Left ventricle myocardium inferior (tissue), 1 donor: ENCODE results near the gene FLOT1. TPM values are rescaled to one million over a fixed set of nuclear protein-coding genes. Genes with fewer than 3 reads are reported as not detected.

Experiments
- DNase-seq: peaks from one replicate; pipeline ENCODE4 v3.0.0-alpha.2; 2020
- H3K27ac ChIP-seq: fragments of 200-600 bp; replicated peaks from 2 replicates; pipeline ENCODE4 v1.8.0; 2021
- H3K27me3 ChIP-seq: fragments of 200-600 bp; 2 replicates; pipeline ENCODE4 v1.8.0; 2021; ENCODE audit warnings: low read depth
- H3K36me3 ChIP-seq: fragments of 200-600 bp; 2 replicates; pipeline ENCODE4 v1.8.0; 2021
- H3K4me1 ChIP-seq: fragments of 200-600 bp; 2 replicates; pipeline ENCODE4 v1.8.0; 2021
- H3K4me3 ChIP-seq: fragments of 200-600 bp; 2 replicates; pipeline ENCODE4 v1.8.0; 2021; ENCODE audit warnings: mild to moderate bottlenecking, moderate library complexity
- H3K9me3 ChIP-seq: fragments of 200-600 bp; replicated peaks from 2 replicates; pipeline ENCODE4 v1.8.0; 2021
- intact Hi-C: fragments of 100-400 bp; cut with micrococcal nuclease; formaldehyde crosslinking; loops from one replicate; pipeline ENCODE4 v1.11.0; 2022
- total RNA-seq: library from RNA; stranded (reverse); fragmentation: NEBNext Ultra II Directional; extraction: Animal tissue kit (Norgen Biotek cat#: 25700); gene quantifications from one replicate; pipeline ENCODE4 v1.2.1, GENCODE V29; 2021
- TF ChIP-seq, protein P1 (sequence below): fragments of 200-600 bp; IDR thresholded peaks from 2 replicates; pipeline ENCODE4 v1.8.0; 2021; ENCODE audit warnings: antibody characterized with exemption, mild to moderate bottlenecking, borderline replicate concordance
- donor health status: DM: no; HTN: yes; CAD: no; lungs with severe emphysema.

FLOT1 gene
- total RNA-seq, 1 donor from 2014 or later: 223 TPM

DNA sequence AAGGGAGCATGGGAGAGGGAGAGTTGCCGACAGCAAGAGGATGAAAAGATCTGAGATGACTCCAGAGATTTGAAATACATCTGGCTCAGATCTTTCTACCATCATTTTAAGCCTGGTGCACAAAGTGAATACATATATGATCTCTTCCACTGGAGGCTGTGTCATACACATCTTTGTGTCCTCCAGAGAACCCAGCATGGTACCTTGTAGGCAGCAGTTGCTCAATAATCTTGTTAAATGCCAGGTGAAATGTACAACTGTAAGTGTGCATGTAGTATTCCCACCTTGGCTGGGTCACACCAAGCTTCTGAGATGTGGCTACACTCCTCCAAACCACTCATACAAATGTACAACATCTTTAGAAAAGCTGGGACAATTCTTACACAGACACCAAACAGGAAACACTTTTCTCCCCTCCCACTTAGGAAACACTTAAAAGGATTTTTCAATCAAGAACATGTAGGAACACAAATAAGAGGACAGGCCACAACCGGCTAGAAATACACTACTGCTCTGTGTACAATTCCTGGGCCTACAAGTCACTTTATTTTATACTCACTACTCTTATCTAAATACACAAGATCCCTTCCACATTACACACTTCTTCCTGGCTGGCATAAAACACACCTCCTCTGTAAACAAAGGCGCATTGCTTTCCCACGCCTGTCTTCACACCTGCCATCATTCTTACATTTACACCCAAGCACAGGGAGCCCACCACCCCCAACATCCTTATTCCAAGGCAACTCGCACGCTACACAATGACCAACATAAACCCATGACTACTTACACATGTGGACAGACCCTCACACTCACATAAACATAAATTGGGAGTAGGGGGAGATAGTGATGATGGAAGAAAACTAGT lies 5.6 kb upstream of the FLOT1 start:
- H3K4me1 ChIP-seq: peaks cover 55% of the 10 kb centered on the region
- H3K4me3 ChIP-seq: no peak overlapping the region
- no peaks in the 10 kb centered on the region for H3K9me3 ChIP-seq
- no peaks in the 10 kb centered on the region for H3K36me3 ChIP-seq
- no peak for DNase-seq
- H3K27me3 ChIP-seq: no peaks in the 10 kb centered on the region
- peak overlapping the region; percentile 14 for H3K27ac ChIP-seq
- intact Hi-C loops: loop anchor here (10.0 kb wide), 2 partner anchors 77 to 137 kb away; partner anchors contain the start of gene DDR1
- TF ChIP-seq, protein P1, sequence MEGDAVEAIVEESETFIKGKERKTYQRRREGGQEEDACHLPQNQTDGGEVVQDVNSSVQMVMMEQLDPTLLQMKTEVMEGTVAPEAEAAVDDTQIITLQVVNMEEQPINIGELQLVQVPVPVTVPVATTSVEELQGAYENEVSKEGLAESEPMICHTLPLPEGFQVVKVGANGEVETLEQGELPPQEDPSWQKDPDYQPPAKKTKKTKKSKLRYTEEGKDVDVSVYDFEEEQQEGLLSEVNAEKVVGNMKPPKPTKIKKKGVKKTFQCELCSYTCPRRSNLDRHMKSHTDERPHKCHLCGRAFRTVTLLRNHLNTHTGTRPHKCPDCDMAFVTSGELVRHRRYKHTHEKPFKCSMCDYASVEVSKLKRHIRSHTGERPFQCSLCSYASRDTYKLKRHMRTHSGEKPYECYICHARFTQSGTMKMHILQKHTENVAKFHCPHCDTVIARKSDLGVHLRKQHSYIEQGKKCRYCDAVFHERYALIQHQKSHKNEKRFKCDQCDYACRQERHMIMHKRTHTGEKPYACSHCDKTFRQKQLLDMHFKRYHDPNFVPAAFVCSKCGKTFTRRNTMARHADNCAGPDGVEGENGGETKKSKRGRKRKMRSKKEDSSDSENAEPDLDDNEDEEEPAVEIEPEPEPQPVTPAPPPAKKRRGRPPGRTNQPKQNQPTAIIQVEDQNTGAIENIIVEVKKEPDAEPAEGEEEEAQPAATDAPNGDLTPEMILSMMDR: no peak

DNA sequence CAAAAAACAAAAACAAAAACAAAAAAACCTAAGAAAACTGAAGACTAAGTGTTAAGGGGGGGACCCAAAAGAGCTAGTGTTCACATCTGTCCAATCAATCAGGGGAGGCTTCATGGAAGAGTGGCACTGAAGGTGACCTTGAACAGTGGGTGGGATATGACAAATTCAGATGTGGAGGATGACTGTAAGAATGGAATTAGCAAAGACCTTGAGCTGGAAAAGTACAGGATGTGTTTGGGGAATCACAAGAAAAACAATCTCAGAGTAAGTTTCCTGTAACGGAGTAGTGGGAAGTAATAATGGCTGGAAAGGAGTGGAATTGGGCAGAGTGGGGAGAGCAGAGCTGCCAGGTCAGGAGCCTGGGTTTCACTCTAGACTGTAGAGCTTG lies 4.8 kb upstream of the FLOT1 start:
- no peaks in the 10 kb centered on the region for H3K27me3 ChIP-seq
- peak overlapping the region; percentile 14 for H3K27ac ChIP-seq
- DNase-seq: no peak
- intact Hi-C loops: loop anchor here (10.0 kb wide), 2 partner anchors 78 to 138 kb away; partner anchors contain the start of gene DDR1
- peaks cover 53% of the 10 kb centered on the region for H3K4me1 ChIP-seq
- H3K9me3 ChIP-seq: no peaks in the 10 kb centered on the region
- H3K4me3 ChIP-seq: no peak overlapping the region
- no peaks in the 10 kb centered on the region for H3K36me3 ChIP-seq
- TF ChIP-seq, protein P1: no peak

DNA sequence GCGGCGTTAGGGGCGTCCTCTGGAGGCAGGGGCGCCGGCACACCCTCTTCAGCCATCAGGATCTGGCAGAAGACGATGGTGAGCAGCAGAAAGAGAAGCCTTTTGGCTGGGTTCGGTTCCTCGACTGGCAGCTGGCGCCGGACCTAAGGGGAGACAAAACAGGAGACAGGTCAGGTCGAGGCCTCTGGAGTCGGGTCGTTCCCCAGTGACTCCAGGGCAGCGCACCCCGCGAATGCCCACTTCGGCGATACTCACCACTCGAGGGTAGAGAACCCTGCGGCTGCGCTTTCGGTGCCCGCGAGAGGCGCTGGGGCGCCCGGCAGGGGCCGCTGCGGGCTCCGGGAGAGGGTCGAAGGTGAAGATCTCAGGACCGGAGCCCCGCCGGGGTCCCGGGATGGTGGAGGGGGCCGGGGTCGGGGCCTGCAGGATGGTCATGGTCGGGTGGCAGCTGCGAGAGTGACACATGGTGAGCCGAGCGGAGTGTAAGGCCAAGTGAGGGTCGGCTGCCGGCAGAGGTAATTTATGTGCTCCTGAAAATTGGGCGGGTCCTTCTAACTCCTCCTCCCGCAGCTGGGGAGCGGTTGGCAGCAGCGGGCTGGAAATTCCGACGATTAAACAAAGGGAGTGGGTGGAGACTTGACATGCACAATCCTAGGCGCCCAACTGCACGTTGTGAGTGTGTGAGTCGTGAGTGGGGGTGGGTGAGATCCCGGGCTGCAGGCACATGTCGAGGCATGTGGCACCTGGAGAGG lies 1.7 kb upstream of the FLOT1 start, which contains the start of gene IER3:
Gene IER3, minus strand, starts transcription at position 494 of the 752 bp plus-strand sequence. Its CDS starts 29 bp downstream, at position 465.
- H3K27ac ChIP-seq: peak within 1 kb of the TSS; percentile 98
- peaks cover 71% of the 10 kb centered on the region for H3K4me1 ChIP-seq
- TF ChIP-seq, protein P1: peak; percentile 80
- peak within 1 kb of the TSS; percentile 93 for H3K4me3 ChIP-seq
- intact Hi-C loops: loop anchor here (10.0 kb wide), 2 partner anchors 81 to 141 kb away; partner anchors contain the start of gene DDR1
- H3K36me3 ChIP-seq: peaks cover 22% of the 10 kb centered on the region
- no peaks in the 10 kb centered on the region for H3K9me3 ChIP-seq
- DNase-seq: peak; percentile 84
- H3K27me3 ChIP-seq: no peaks in the 10 kb centered on the region

DNA sequence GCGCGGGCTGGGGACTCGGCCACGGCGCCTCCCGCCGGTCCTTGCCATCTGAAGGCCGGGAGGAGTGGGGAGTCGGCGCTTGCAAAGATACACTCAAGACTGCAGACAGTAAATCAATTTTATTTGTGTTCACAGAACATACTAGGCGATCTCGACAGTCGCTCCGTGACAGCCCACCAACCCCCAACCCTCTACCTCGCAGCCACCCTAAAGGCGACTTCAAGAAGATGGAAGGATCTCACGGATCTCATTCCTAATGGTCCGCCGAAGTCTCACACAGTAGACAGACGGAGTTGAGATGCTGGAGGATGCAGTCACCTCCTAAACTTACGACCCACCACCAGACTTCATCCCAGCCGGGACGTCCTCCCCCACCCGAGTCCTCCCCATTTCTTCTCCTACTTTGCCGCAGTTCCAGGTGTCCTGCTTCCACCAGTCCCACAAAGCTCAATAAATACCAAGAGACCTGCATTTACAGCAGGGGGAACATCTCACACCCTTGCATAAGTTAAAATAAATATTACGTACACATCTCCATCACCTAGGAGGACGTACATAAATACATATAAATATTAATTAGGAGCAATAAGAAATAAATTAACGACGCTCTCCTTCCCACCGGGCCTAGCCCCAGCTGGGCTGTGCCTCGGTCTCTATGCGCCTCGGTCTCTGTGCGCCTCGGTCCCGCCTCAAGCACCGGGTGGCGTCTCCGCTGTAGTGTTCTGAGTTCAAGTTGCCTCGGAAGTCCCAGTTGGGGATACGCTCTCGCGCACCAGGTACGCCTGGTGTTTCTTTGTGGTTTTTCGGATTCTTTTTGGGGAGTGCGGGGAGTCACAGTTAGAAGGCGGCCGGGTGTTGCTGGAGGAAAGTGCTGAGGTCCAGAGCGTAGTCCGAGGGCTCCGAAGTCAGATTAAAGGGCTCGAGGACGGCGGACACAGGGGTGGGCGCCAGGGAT lies 889 bp upstream of the FLOT1 start:
- no peak for DNase-seq
- no peaks in the 10 kb centered on the region for H3K9me3 ChIP-seq
- intact Hi-C loops: loop anchor here (10.0 kb wide), 2 partner anchors 81 to 141 kb away; partner anchors contain the start of gene DDR1
- peaks cover 30% of the 10 kb centered on the region for H3K36me3 ChIP-seq
- peak overlapping the region; percentile 93 for H3K4me3 ChIP-seq
- peak overlapping the region; percentile 98 for H3K27ac ChIP-seq
- TF ChIP-seq, protein P1: no peak
- H3K27me3 ChIP-seq: no peaks in the 10 kb centered on the region
- H3K4me1 ChIP-seq: peaks cover 73% of the 10 kb centered on the region
